Endothelial cell of umbilical vein (primary cell): ENCODE data around the gene METTL16. TPM values are rescaled to one million over a fixed set of nuclear protein-coding genes. Genes with fewer than 3 reads are reported as not detected.

Experiments
- BruUV-seq: library from RNA; stranded (reverse); fragments of 400-500 nt; replicated peaks from 2 replicates; lab custom pipeline; 2021; lab: Mats Ljungman, UMichigan
- CTCF ChIA-PET: fragments of 300-600, 350-600 bp; sonication (Branson Sonifier 250); formaldehyde crosslinking; loops from one replicate; lab custom pipeline; 2021; ENCODE audit warnings: antibody characterized with exemption, inconsistent platforms; lab: Charles Lee
- POLR2A ChIA-PET: fragments of 300-600, 350-600 bp; sonication (Branson Sonifier 250); formaldehyde crosslinking; loops from one replicate; lab custom pipeline; 2021; ENCODE audit warnings: antibody characterized with exemption, inconsistent platforms; lab: Charles Lee
- DNase-seq: peaks from one replicate; pipeline ENCODE4 v3.0.0-alpha.2; 2011; ENCODE audit warnings: low read depth, low spot score
- FAIRE-seq: peaks from 2 replicates; lab custom pipeline; 2011; peaks lifted over from hg19 to GRCh38; lab: Jason Lieb, UNC
- H2AFZ ChIP-seq: 2 replicates; pipeline ENCODE4 v1.6.0; 2012; ENCODE audit warnings: low read depth, low read length, control low read depth, inconsistent platforms
- H3K27ac ChIP-seq: 2 replicates; pipeline ENCODE4 v1.5.1; 2011; ENCODE audit warnings: low read depth, mild to moderate bottlenecking, control low read depth, low read length, moderate library complexity; ENCODE audit not compliant: insufficient read depth
- H3K27me3 ChIP-seq, 2 experiments: 2 replicates each; pipeline versions ENCODE4 v1.6.0 to v1.6.1; 2011; ENCODE audit warnings: low read length in 2 of 2, mixed read lengths in 1 of 2; ENCODE audit not compliant: control insufficient read depth in 2 of 2, insufficient read depth in 2 of 2
- H3K36me3 ChIP-seq, 2 experiments: 2 replicates in 1 of 2; 3 replicates in 1 of 2; pipeline ENCODE4 v1.5.1; 2011; ENCODE audit warnings: low read length in 2 of 2, mild to moderate bottlenecking in 1 of 2, moderate library complexity in 1 of 2; ENCODE audit not compliant: control insufficient read depth in 2 of 2, insufficient read depth in 2 of 2; ENCODE audit errors: extremely low read depth in 1 of 2
- H3K4me1 ChIP-seq: 3 replicates; pipeline ENCODE4 v1.5.1; 2011; ENCODE audit warnings: mild to moderate bottlenecking, low read length; ENCODE audit not compliant: control insufficient read depth, insufficient read depth; ENCODE audit errors: extremely low read depth
- H3K4me2 ChIP-seq: 2 replicates; pipeline ENCODE4 v1.6.1; 2011; ENCODE audit warnings: low read length, control low read depth, mixed read lengths; ENCODE audit not compliant: insufficient read depth
- H3K4me3 ChIP-seq, 3 experiments: fragments of 200-600 bp in 1 of 3; sonication (generic), shearing (Covaris generic) in 1 of 3; replicated peaks in 1 of 3; 2 replicates each; pipeline ENCODE4 v1.5.1; 2011 to 2016; ENCODE audit warnings: control low read depth in 3 of 3, low read length in 3 of 3, mild to moderate bottlenecking in 2 of 3, inconsistent platforms in 1 of 3, low read depth in 1 of 3, moderate library complexity in 1 of 3; ENCODE audit not compliant: insufficient read depth in 1 of 3
- H3K79me2 ChIP-seq: 2 replicates; pipeline ENCODE4 v1.6.0; 2012; ENCODE audit warnings: low read length, inconsistent platforms; ENCODE audit not compliant: control insufficient read depth, insufficient read depth
- H3K9ac ChIP-seq: replicated peaks from 2 replicates; pipeline ENCODE3; 2011; ENCODE audit warnings: low read length, control low read depth; ENCODE audit not compliant: insufficient read depth; ENCODE audit errors: extremely low read depth
- H3K9me1 ChIP-seq: replicated peaks from 3 replicates; pipeline ENCODE4 v1.6.0; 2011; ENCODE audit warnings: mild to moderate bottlenecking, low read length; ENCODE audit not compliant: control insufficient read depth, insufficient read depth; ENCODE audit errors: extremely low read depth
- H3K9me3 ChIP-seq: replicated peaks from 2 replicates; pipeline ENCODE4 v1.5.1; 2012; ENCODE audit warnings: low read length, inconsistent platforms; ENCODE audit not compliant: control insufficient read depth, insufficient read depth
- H4K20me1 ChIP-seq: replicated peaks from 2 replicates; pipeline ENCODE3; 2011; ENCODE audit warnings: mild to moderate bottlenecking, low read length; ENCODE audit not compliant: control insufficient read depth, insufficient read depth; ENCODE audit errors: extremely low read depth
- EZH2 ChIP-seq: IDR thresholded peaks from 2 replicates; pipeline ENCODE4 v1.6.1; 2012; ENCODE audit warnings: borderline replicate concordance, low read depth, mild to moderate bottlenecking, moderate library complexity, low read length, inconsistent platforms; ENCODE audit not compliant: severe bottlenecking
- FOS ChIP-seq: IDR thresholded peaks from 2 replicates; pipeline ENCODE4 v1.6.1; 2011; ENCODE audit warnings: mild to moderate bottlenecking, low read length, moderate library complexity, borderline replicate concordance; ENCODE audit not compliant: insufficient read depth
- JUN ChIP-seq: IDR thresholded peaks from 2 replicates; pipeline ENCODE4 v1.6.1; 2011; ENCODE audit warnings: borderline replicate concordance, low read depth; ENCODE audit not compliant: insufficient read length, insufficient read depth
- MAX ChIP-seq: IDR thresholded peaks from 2 replicates; pipeline ENCODE4 v1.6.1; 2011; ENCODE audit not compliant: insufficient read depth, insufficient read length
- MYC ChIP-seq: IDR thresholded peaks from one replicate; pipeline ENCODE4 v1.6.1; 2011; ENCODE audit warnings: mild to moderate bottlenecking, low read depth, low read length
- dilution Hi-C: fragments of 300-500 bp; cut with MboI; formaldehyde crosslinking; loops from one replicate; pipeline ENCODE4 v1.15.0; 2019; ENCODE audit warnings: low sequenced_read_pairs; ENCODE audit not compliant: extremely low pct_ligation_motif_present
- intact Hi-C: fragments of 100-400 bp; cut with micrococcal nuclease; formaldehyde crosslinking; loops from one replicate; pipeline ENCODE4 v1.10.0; 2022
- polyA plus RNA-seq, 4 experiments: library from polyadenylated mRNA; depleted of rRNA in 3 of 4; stranded (reverse) in 3 of 4; unstranded in 1 of 4; fragments of >200 nt; gene quantifications; 2 replicates each; pipeline versions ENCODE4 v1.2.1 to v1.2.3, GENCODE V29; 2011 to 2012; ENCODE audit warnings: missing spikeins in 1 of 4
- small RNA-seq: library from RNA; depleted of rRNA; stranded (forward); fragments of <200 nt; gene quantifications from one replicate; pipeline ENCODE3, GENCODE V24; 2012; ENCODE audit warnings: low replicate concordance, low read depth; ENCODE audit not compliant: insufficient read depth, insufficient read length
- total RNA-seq: library from RNA; stranded (reverse); gene quantifications from 2 replicates; pipeline ENCODE4 v1.2.3, GENCODE V29; 2021

METTL16 gene
- total and polyA plus RNA-seq, 2 donors (not counting 3 experiments of a cell fraction or from before 2014, with no cell fraction given) = 11.0 to 24.7 TPM

DNA sequence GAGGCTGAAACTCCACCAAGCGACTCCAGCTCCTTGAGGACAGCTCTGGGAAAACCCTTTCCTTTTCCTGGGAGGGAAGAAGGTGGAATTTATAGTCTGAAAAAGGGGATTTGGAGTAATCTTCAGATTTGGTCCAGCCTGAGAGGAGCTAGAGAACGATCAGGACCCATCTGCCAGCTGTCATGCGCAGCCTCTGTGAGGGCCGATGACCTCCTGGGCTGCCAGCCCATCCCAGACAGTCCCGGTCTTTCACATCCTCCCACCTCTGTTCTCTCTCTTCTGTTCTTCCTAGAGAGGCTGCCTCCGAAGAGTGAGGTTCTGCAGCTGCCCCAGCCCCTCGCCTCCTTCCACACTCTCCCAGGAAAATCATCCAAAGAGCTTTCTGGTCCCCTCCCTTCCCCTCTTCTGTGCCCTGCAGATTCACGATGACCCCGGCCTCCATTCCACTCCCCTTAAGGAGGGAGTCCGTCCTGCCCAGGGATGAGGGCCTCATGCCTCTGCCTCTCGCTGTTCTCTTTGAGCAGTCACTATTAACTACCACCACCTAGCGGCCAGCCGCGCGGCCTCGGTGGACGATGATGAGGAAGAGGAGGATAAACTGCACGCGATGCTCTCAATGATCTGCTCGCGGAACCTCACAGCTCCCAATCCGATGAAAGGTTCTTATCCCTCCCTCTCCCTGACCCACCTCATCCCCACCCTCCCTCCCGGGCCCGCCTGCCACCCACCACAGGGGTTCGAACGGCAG is 144.8 kb downstream of the METTL16 start:
- Histone ChIP-seq H3K9me3 (no peaks in the 10 kb centered on the region), H3K4me2 (no peak overlapping the region), H3K36me3 (peaks cover 0 to 26% of the 10 kb centered on the region in 2 experiments), H3K9me1 (no peaks in the 10 kb centered on the region), H2AFZ (no peak overlapping the region), H3K27ac (no peak overlapping the region), H3K9ac (no peak overlapping the region), H3K79me2 (no peaks in the 10 kb centered on the region), H3K27me3 (no peaks in the 10 kb centered on the region), H3K4me3 (no peak overlapping the region), H3K4me1 (peaks cover 6% of the 10 kb centered on the region), H4K20me1 (no peaks in the 10 kb centered on the region)
- dilution Hi-C loops (no loop called here), intact Hi-C loops (no loop called here)
- POLR2A ChIA-PET = no interaction called here
- TF ChIP-seq MYC = no peak
- TF ChIP-seq EZH2 = no peak
- no peak for TF ChIP-seq MAX
- TF ChIP-seq JUN = no peak
- no peak for TF ChIP-seq FOS
- FAIRE-seq (no peak), DNase-seq (no peak)
- no TSS peak for BruUV-seq
- CTCF ChIA-PET = interaction anchor here (0.8 to 1.1 kb wide), 2 partner anchors 15 to 49 kb away, joined by 3 read pairs; no protein-coding TSS in a partner anchor

Small RNAs within 50 kb of the gene (small RNA-seq; reads per million reads assigned to genes)
- gene AC006435.3 (not detected), gene AC006435.4 (not detected), gene AC006435.5 (not detected)

Other genes starting within 250 kb of the METTL16 start
- gene SMG6, start 208.1 kb downstream of the METTL16 start, total RNA-seq = 42.2 and 43.0 TPM in 2 replicates
- gene SMG6, start 208.1 kb downstream of the METTL16 start, polyA plus RNA-seq = 39.1 and 40.1 TPM in 2 replicates
- 19.4 and 20.1 TPM in 2 replicates for gene SRR, start 207.9 kb downstream of the METTL16 start, total RNA-seq
- gene SRR, start 207.9 kb downstream of the METTL16 start, polyA plus RNA-seq = 13.7 and 14.5 TPM in 2 replicates
- 35.0 and 39.9 TPM in 2 replicates for gene TSR1, start 175.4 kb downstream of the METTL16 start, total RNA-seq
- 5.0 and 6.2 TPM in 2 replicates for gene TSR1, start 175.4 kb downstream of the METTL16 start, polyA plus RNA-seq
- 61.6 and 64.3 TPM in 2 replicates for gene SGSM2, start 174.4 kb downstream of the METTL16 start, total RNA-seq
- 94.5 and 122 TPM in 2 replicates for gene SGSM2, start 174.4 kb downstream of the METTL16 start, polyA plus RNA-seq
- 21.6 TPM in 2 replicates for gene MNT, start 110.8 kb downstream of the METTL16 start, total RNA-seq
- 4.1 and 6.6 TPM in 2 replicates for gene MNT, start 110.8 kb downstream of the METTL16 start, polyA plus RNA-seq
- gene PAFAH1B1, start 81.8 kb upstream of the METTL16 start, total RNA-seq = 153 and 158 TPM in 2 replicates
- 46.4 and 46.5 TPM in 2 replicates for gene PAFAH1B1, start 81.8 kb upstream of the METTL16 start, polyA plus RNA-seq
- 66.2 and 80.7 TPM in 2 replicates for gene CLUH, start 199.9 kb upstream of the METTL16 start, total RNA-seq
- 33.8 and 49.8 TPM in 2 replicates for gene CLUH, start 199.9 kb upstream of the METTL16 start, polyA plus RNA-seq
- not detected in 2 replicates for gene CCDC92B, start 237.8 kb upstream of the METTL16 start, total RNA-seq
- gene CCDC92B, start 237.8 kb upstream of the METTL16 start, polyA plus RNA-seq = not detected in 2 replicates